ENCODE results near the gene DGCR2.

DGCR2 gene

DNA sequence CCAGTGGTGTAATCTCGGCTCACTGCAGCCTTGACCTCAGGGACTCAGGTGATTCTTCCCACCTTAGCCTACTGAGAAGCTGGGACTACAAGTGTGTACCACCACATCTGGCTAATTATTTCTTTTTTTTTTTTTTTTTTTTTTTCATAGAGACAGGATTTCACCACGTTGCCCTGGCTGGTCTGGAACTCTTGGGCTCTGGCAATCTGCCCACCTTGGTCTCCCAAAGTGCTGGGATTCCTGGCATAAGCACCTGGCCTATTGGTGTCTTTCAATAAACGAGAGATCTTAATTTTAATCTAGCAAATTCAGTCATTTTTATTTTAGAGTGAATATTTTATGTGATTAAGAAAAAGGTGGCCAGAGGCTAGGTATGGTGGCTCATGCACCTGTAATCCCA is 40.1 kb downstream of the DGCR2 start:
- no peak overlapping the region for H3K4me3 ChIP-seq (ENCODE audit: low read length)
- no peak overlapping the region for H3K27ac ChIP-seq (ENCODE audit: low read length)
- no peak overlapping the region for H2AFZ ChIP-seq (ENCODE audit: low read depth, low read length)
- H3K9me3 ChIP-seq (ENCODE audit: insufficient read depth, low read length) = no peaks in the 10 kb centered on the region
- peaks cover 35% of the 10 kb centered on the region for H3K36me3 ChIP-seq (replicated peaks; ENCODE audit: low read depth, low read length)
- H3K9ac ChIP-seq (ENCODE audit: low read length) = no peak overlapping the region
- peaks cover 19% of the 10 kb centered on the region for H4K20me1 ChIP-seq (ENCODE audit: insufficient read depth, low read length)
- H3K4me2 ChIP-seq (ENCODE audit: low read length) = no peak overlapping the region
- no peaks in the 10 kb centered on the region for H3K27me3 ChIP-seq (ENCODE audit: low read depth, low read length)
- peaks cover 7% of the 10 kb centered on the region for H3K79me2 ChIP-seq (ENCODE audit: low read length)
- TF ChIP-seq, protein P1, sequence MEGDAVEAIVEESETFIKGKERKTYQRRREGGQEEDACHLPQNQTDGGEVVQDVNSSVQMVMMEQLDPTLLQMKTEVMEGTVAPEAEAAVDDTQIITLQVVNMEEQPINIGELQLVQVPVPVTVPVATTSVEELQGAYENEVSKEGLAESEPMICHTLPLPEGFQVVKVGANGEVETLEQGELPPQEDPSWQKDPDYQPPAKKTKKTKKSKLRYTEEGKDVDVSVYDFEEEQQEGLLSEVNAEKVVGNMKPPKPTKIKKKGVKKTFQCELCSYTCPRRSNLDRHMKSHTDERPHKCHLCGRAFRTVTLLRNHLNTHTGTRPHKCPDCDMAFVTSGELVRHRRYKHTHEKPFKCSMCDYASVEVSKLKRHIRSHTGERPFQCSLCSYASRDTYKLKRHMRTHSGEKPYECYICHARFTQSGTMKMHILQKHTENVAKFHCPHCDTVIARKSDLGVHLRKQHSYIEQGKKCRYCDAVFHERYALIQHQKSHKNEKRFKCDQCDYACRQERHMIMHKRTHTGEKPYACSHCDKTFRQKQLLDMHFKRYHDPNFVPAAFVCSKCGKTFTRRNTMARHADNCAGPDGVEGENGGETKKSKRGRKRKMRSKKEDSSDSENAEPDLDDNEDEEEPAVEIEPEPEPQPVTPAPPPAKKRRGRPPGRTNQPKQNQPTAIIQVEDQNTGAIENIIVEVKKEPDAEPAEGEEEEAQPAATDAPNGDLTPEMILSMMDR (IDR thresholded peaks at IDR 0.05; ENCODE audit: low read depth, low read length) = no peak
- no peak for TF ChIP-seq EZH2phosphoT487 (IDR thresholded peaks at IDR 0.05; ENCODE audit: low read depth)
- peaks cover 15% of the 10 kb centered on the region for H3K4me1 ChIP-seq (ENCODE audit: low read length)

GRCh38 chr22:19081351-19081750 is 40.9 kb downstream of the DGCR2 start:
- Histone ChIP-seq H3K9ac (ENCODE audit: low read length) (no peak overlapping the region), H3K36me3 (replicated peaks; ENCODE audit: low read depth, low read length) (peaks cover 28% of the 10 kb centered on the region), H3K79me2 (ENCODE audit: low read length) (peaks cover 4% of the 10 kb centered on the region; the same call in 1 of the 2 replicates), H3K9me3 (ENCODE audit: insufficient read depth, low read length) (no peaks in the 10 kb centered on the region), H3K4me3 (ENCODE audit: low read length) (no peak overlapping the region), H3K4me2 (ENCODE audit: low read length) (no peak overlapping the region), H3K27ac (ENCODE audit: low read length) (no peak overlapping the region), H2AFZ (ENCODE audit: low read depth, low read length) (no peak overlapping the region), H3K27me3 (ENCODE audit: low read depth, low read length) (no peaks in the 10 kb centered on the region), H3K4me1 (ENCODE audit: low read length) (peaks cover 15% of the 10 kb centered on the region), H4K20me1 (ENCODE audit: insufficient read depth, low read length) (peaks cover 19% of the 10 kb centered on the region)
- TF ChIP-seq, protein P1 (IDR thresholded peaks at IDR 0.05; ENCODE audit: low read depth, low read length) = no peak
- TF ChIP-seq EZH2phosphoT487 (IDR thresholded peaks at IDR 0.05; ENCODE audit: low read depth) = no peak

GRCh38 chr22:19080853-19081252 is 41.4 kb downstream of the DGCR2 start:
- Histone ChIP-seq H3K9ac (ENCODE audit: low read length) (no peak overlapping the region), H3K36me3 (replicated peaks; ENCODE audit: low read depth, low read length) (peaks cover 28% of the 10 kb centered on the region), H3K4me3 (ENCODE audit: low read length) (no peak overlapping the region), H4K20me1 (ENCODE audit: insufficient read depth, low read length) (peaks cover 19% of the 10 kb centered on the region), H3K79me2 (ENCODE audit: low read length) (peaks cover 4% of the 10 kb centered on the region; the same call in 1 of the 2 replicates), H3K4me2 (ENCODE audit: low read length) (no peak overlapping the region), H2AFZ (ENCODE audit: low read depth, low read length) (no peak overlapping the region), H3K27ac (ENCODE audit: low read length) (no peak overlapping the region), H3K4me1 (ENCODE audit: low read length) (peaks cover 12% of the 10 kb centered on the region), H3K9me3 (ENCODE audit: insufficient read depth, low read length) (no peaks in the 10 kb centered on the region), H3K27me3 (ENCODE audit: low read depth, low read length) (no peaks in the 10 kb centered on the region)
- TF ChIP-seq, protein P1 (IDR thresholded peaks at IDR 0.05; ENCODE audit: low read depth, low read length) = no peak
- TF ChIP-seq EZH2phosphoT487 (IDR thresholded peaks at IDR 0.05; ENCODE audit: low read depth) = no peak

- H3K9me3 ChIP-seq (ENCODE audit: insufficient read depth, low read length) = no peaks in the 10 kb centered on the region
- H3K4me1 ChIP-seq (ENCODE audit: low read length) = peaks cover 3% of the 10 kb centered on the region; the same call in 1 of the 2 replicates
- H3K4me3 ChIP-seq (ENCODE audit: low read length) = no peak overlapping the region
- no peak overlapping the region for H3K27ac ChIP-seq (ENCODE audit: low read length)
- peaks cover 21% of the 10 kb centered on the region for H3K36me3 ChIP-seq (replicated peaks; ENCODE audit: low read depth, low read length)
- no peaks in the 10 kb centered on the region for H3K27me3 ChIP-seq (ENCODE audit: low read depth, low read length)
- TF ChIP-seq, protein P1 (IDR thresholded peaks at IDR 0.05; ENCODE audit: low read depth, low read length) = no peak
- no peak for TF ChIP-seq EZH2phosphoT487 (IDR thresholded peaks at IDR 0.05; ENCODE audit: low read depth)
- H3K79me2 ChIP-seq (ENCODE audit: low read length) = no peaks in the 10 kb centered on the region
- H2AFZ ChIP-seq (ENCODE audit: low read depth, low read length) = no peak overlapping the region
- no peak overlapping the region for H3K9ac ChIP-seq (ENCODE audit: low read length)
- H4K20me1 ChIP-seq (ENCODE audit: insufficient read depth, low read length) = peaks cover 10% of the 10 kb centered on the region; the same call in 1 of the 2 replicates
- H3K4me2 ChIP-seq (ENCODE audit: low read length) = no peak overlapping the region
These were observed 42.5 kb downstream of the DGCR2 start for GRCh38 chr22:19079691-19080090.

Measured in OCI-LY3 (cell line).